Heart left ventricle (tissue), 11 donors: ENCODE results near the gene CDKL2. TPM values are rescaled to one million over a fixed set of nuclear protein-coding genes. Genes with fewer than 3 reads are reported as not detected.

ENCODE experiments used
- polyA plus RNA-seq, 2 donors: library from polyadenylated mRNA; stranded (reverse); fragments of 200-250 nt; gene quantifications; one replicate each; pipeline ENCODE4 v1.2.3, GENCODE V29; 2013
- total RNA-seq, 9 donors: library from RNA; depleted of rRNA in 2 of 9; stranded (reverse); fragments of >200 nt in 2 of 9; fragmentation: NEBNext Ultra II Directional in 3 of 9; extraction: Animal tissue kit (Norgen Biotek cat#: 25700) in 3 of 9; gene quantifications; one replicate each; pipeline versions ENCODE4 v1.1.0 to v1.2.4, GENCODE V29; 2016 to 2023
- donor health status: ischemic (EF 13 %, LVEDD 7.1; RV severe dilation, severe dysfunction).
- donor health status: healthy with polysubstance abuse.
- donor health status: DM: no; HTN: yes; CAD: no.
- donor health status: DM: no; HTN: no; CAD: no.
- donor health status: ischemic (EF 25% LVEDD 5.7; RV mildly dilated, moderate dysfunction).
- donor health status: healthy.
- donor health status: DM: yes; HTN: yes; CAD: no.
- donor health status: PGD.
- donor health status: nonischemic (EF 23%, LVEDD 6.1; RV moderate dilation, normal function).

The CDKL2 gene
- total and polyA plus RNA-seq, 11 donors: 0.04 to 1.1 (median 0.68) TPM; not detected in 5

Other genes starting within 250 kb of the CDKL2 start
- 10 to 100 TPM; 24.1 to 54.1 (median 41.9) TPM for gene RCHY1, start 116.1 kb downstream of the CDKL2 start, total RNA-seq
- 10 to 100 TPM; 17.7 to 35.1 TPM for gene RCHY1, start 116.1 kb downstream of the CDKL2 start, polyA plus RNA-seq
- 10 to 100 TPM; 10.9 to 22.6 (median 16.3) TPM for gene THAP6, start 116.1 kb downstream of the CDKL2 start, total RNA-seq
- gene THAP6, start 116.1 kb downstream of the CDKL2 start, polyA plus RNA-seq: 1 to 10 TPM; 6.5 TPM
- not detected for gene ODAPH, start 74.5 kb downstream of the CDKL2 start, total RNA-seq
- not detected for gene ODAPH, start 74.5 kb downstream of the CDKL2 start, polyA plus RNA-seq
- 100 to 1,000 TPM in 2 of 9 donors, 10 to 100 TPM in 7; 70.8 to 126 (median 87.6) TPM for gene G3BP2, start 42.9 kb upstream of the CDKL2 start, total RNA-seq
- gene G3BP2, start 42.9 kb upstream of the CDKL2 start, polyA plus RNA-seq: 10 to 100 TPM; 13.0 to 57.4 TPM
- gene USO1, start 94.0 kb upstream of the CDKL2 start, total RNA-seq: 10 to 100 TPM; 71.8 to 87.1 (median 77.3) TPM
- 10 to 100 TPM; 28.6 to 70.0 TPM for gene USO1, start 94.0 kb upstream of the CDKL2 start, polyA plus RNA-seq